AG09319 (cell line): ENCODE results near the gene DGKH.
"Not testable (repeated sequence)": the region's sequence is repeated elsewhere in the genome, so short reads cannot be mapped to it uniquely, and the experiment has no call there.

Experiments
- DNase-seq: peaks from one replicate; pipeline ENCODE4 v3.0.0-alpha.2; 2010; ENCODE audit warnings: low read depth; ENCODE audit errors: extremely low read depth
- CTCF ChIP-seq: IDR thresholded peaks from 2 replicates; pipeline ENCODE4 v1.5.1; 2011; ENCODE audit warnings: low read depth, mild to moderate bottlenecking, inconsistent platforms, low read length, moderate library complexity

Gene DGKH

GRCh38 chr13:42151781-42152180 lies 103.3 kb downstream of the DGKH start:
- TF ChIP-seq CTCF: no peak
- DNase-seq: no peak

- DNase-seq: no peak
- TF ChIP-seq CTCF: no peak
Observed at GRCh38 chr13:42152495-42152894, 104.0 kb downstream of the DGKH start.

GRCh38 chr13:42153199-42154113 lies 105.0 kb downstream of the DGKH start:
- no peak for DNase-seq
- no peak for TF ChIP-seq CTCF

GRCh38 chr13:42155251-42155650 lies 106.8 kb downstream of the DGKH start:
- no peak for TF ChIP-seq CTCF
- no peak for DNase-seq

- not testable (repeated sequence) for DNase-seq
Observed at GRCh38 chr13:42163338-42163737, 114.9 kb downstream of the DGKH start.

- not testable (repeated sequence) for DNase-seq
Observed at GRCh38 chr13:42163910-42164309, 115.5 kb downstream of the DGKH start.

- DNase-seq: no peak
Observed at GRCh38 chr13:42164557-42165125, 116.2 kb downstream of the DGKH start.

More at GRCh38 chr13:42164557-42165125, 116.2 kb downstream of the DGKH start:
- no peak for TF ChIP-seq CTCF
